ENCODE measurements around the gene IRX5. TPM values are rescaled to one million over a fixed set of nuclear protein-coding genes. Genes with fewer than 3 reads are reported as not detected.

IRX5 gene
- total and polyA plus RNA-seq, 2 of the 8 experiments (the other 6 are each of a cell fraction or from before 2014, with no cell fraction given), result 0.48 to 0.56 TPM

- TF ChIP-seq JUND (IDR thresholded peaks at IDR 0.05; ENCODE audit: low read length) (no peak), NANOG (IDR thresholded peaks at IDR 0.05; ENCODE audit: insufficient read depth, low read depth, low read length, poor library complexity, severe bottlenecking) (no peak), HDAC6 (IDR thresholded peaks at IDR 0.05; ENCODE audit: low read depth, low read length) (no peak), RXRA (IDR thresholded peaks at IDR 0.05; ENCODE audit: insufficient read depth, low read depth, low read length) (no peak), GABPA (IDR thresholded peaks at IDR 0.05; ENCODE audit: borderline replicate concordance, insufficient read depth, low read length) (no peak)
- no peak overlapping the region for H4K8ac ChIP-seq (ENCODE audit: extremely low read depth, insufficient read depth, low read length)
- WGBS, 2 experiments (ENCODE audit: extremely low coverage in 1 of 2, insufficient coverage in 1 of 2, insufficient read length in 1 of 2, insufficient replicate concordance in 2 of 2, low coverage in 1 of 2, low lambda C conversion rate in 2 of 2, missing lambda C conversion rate in 1 of 2), result 93% methylated on average over 4 of the region's 4 CpGs; no CpG with 5 or more reads in 1 of the 2 experiments
- no peak overlapping the region for H3K14ac ChIP-seq (ENCODE audit: insufficient read length)
- H3K4me3 ChIP-seq (ENCODE audit: extremely low read depth in 1 of 4, insufficient read depth in 2 of 4, low read depth in 3 of 4, low read length in 4 of 4), result no peak overlapping the region
- no peak overlapping the region; the same call in 1 of the 2 replicates for H2BK15ac ChIP-seq (ENCODE audit: low read length)
- no peak overlapping the region for H3K9ac ChIP-seq (replicated peaks in 1 of 4; ENCODE audit: extremely low read depth in 1 of 4, low read depth in 3 of 4, low read length in 3 of 4)
- no peak overlapping the region for H2AFZ ChIP-seq (ENCODE audit: low read length)
- H3K23me2 ChIP-seq (ENCODE audit: low read depth, low read length), result no peaks in the 10 kb centered on the region; the same call in 1 of the 2 replicates
- no peaks in the 10 kb centered on the region for H3K36me3 ChIP-seq (ENCODE audit: control insufficient read depth in 2 of 4, insufficient read depth in 4 of 4, low read length in 3 of 4)
- H2BK120ac ChIP-seq (replicated peaks; ENCODE audit: low read depth, low read length), result no peak overlapping the region
- peaks cover 6 to 25% (median 14%) of the 10 kb centered on the region in 4 experiments; a peak in 6 of 7 replicates for H3K27me3 ChIP-seq (replicated peaks in 1 of 4; ENCODE audit: control insufficient read depth in 3 of 4, extremely low read depth in 1 of 4, insufficient read depth in 3 of 4, low read length in 3 of 4)
- no peaks in the 10 kb centered on the region for H3K9me3 ChIP-seq (ENCODE audit: insufficient read depth in 2 of 2, low read depth in 1 of 2, low read length in 1 of 2)
- H2BK5ac ChIP-seq (ENCODE audit: low read depth, low read length), result no peak overlapping the region
- H3K4ac ChIP-seq (replicated peaks; ENCODE audit: insufficient read length, low read depth, low read length), result no peak overlapping the region
- no peak overlapping the region for H2BK12ac ChIP-seq (ENCODE audit: low read depth, low read length)
- CTCF ChIA-PET (ENCODE audit: partially characterized antibody), result interaction anchor here (1.0 kb wide), 1 partner anchor 15 kb away, joined by 3 read pairs; no protein-coding TSS in a partner anchor
- H4K5ac ChIP-seq (ENCODE audit: insufficient read length, low read depth, low read length), result no peak overlapping the region
- H4K20me1 ChIP-seq (replicated peaks in 1 of 2; ENCODE audit: control insufficient read depth in 1 of 2, insufficient read depth in 2 of 2, low read length in 2 of 2), result peaks cover 0 to 6% of the 10 kb centered on the region in 2 experiments
- no peak overlapping the region for H3K4me2 ChIP-seq (ENCODE audit: insufficient read depth in 1 of 2, low read depth in 2 of 2, low read length in 2 of 2)
- POLR2A ChIA-PET (ENCODE audit: partially characterized antibody), result no interaction called here
- no peak overlapping the region for H4K91ac ChIP-seq (replicated peaks; ENCODE audit: insufficient read length, low read length)
- DNase-seq (ENCODE audit: low read depth in 1 of 2, low spot score in 2 of 2) (no peak), FAIRE-seq (no peak)
- no peak overlapping the region for H2AK5ac ChIP-seq (ENCODE audit: low read depth, low read length)
- H3K4me1 ChIP-seq (replicated peaks in 1 of 4; ENCODE audit: control insufficient read depth in 3 of 4, insufficient read depth in 4 of 4, low read length in 3 of 4), result peaks cover 0 to 3% (median 1%) of the 10 kb centered on the region in 4 experiments; a peak in 2 of 7 replicates
- no peak overlapping the region for H3K23ac ChIP-seq (ENCODE audit: insufficient read length)
- H3K18ac ChIP-seq (ENCODE audit: extremely low read depth, low read length), result no peak overlapping the region
- H3K79me2 ChIP-seq (ENCODE audit: control insufficient read depth in 1 of 2, insufficient read depth in 2 of 2, low read length in 2 of 2), result peaks cover 0 to 3% of the 10 kb centered on the region in 2 experiments; a peak in 1 of 4 replicates
- H3K27ac ChIP-seq (ENCODE audit: low read depth, low read length), result no peak overlapping the region
- no peak overlapping the region for H3K56ac ChIP-seq (replicated peaks; ENCODE audit: insufficient read length, low read depth, low read length)
- H3K79me1 ChIP-seq (ENCODE audit: low read depth, low read length), result no peaks in the 10 kb centered on the region
- H2BK20ac ChIP-seq (ENCODE audit: low read length), result no peak overlapping the region
Observed at GRCh38 chr16:54923055-54923473, 7.6 kb upstream of the IRX5 start.

Data from H1 (cell line).